ENCODE results near the gene MKLN1. TPM values are rescaled to one million over a fixed set of nuclear protein-coding genes. Genes with fewer than 3 reads are reported as not detected.

The MKLN1 gene
- total and polyA plus RNA-seq, 4 donors, result 7.1 to 48.4 (median 25.5) TPM

DNA sequence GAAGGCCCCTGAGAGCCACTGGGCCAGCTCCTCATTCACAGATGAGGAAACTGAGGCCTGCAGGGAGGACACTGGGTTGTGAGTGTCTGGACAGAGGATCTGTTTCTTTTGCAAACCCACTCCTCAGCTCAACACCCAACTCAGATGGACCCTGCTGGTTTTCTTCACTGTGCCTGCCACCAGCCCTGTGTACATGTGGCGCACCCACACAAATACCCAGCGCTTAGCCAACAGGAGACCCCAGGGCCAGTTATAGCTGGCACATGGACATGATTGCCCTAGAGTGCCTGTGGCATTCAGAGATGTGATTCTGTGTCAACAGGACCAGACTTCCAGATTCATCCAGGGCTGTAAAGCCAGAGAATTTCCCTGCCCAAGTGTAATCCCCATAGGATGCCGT lies 216.3 kb downstream of the MKLN1 start:
- no peak overlapping the region for H3K27ac ChIP-seq (ENCODE audit: low read depth in 1 of 2, low read length in 2 of 2)
- WGBS, result 96% methylated on average over 3 of the region's 3 CpGs

DNA sequence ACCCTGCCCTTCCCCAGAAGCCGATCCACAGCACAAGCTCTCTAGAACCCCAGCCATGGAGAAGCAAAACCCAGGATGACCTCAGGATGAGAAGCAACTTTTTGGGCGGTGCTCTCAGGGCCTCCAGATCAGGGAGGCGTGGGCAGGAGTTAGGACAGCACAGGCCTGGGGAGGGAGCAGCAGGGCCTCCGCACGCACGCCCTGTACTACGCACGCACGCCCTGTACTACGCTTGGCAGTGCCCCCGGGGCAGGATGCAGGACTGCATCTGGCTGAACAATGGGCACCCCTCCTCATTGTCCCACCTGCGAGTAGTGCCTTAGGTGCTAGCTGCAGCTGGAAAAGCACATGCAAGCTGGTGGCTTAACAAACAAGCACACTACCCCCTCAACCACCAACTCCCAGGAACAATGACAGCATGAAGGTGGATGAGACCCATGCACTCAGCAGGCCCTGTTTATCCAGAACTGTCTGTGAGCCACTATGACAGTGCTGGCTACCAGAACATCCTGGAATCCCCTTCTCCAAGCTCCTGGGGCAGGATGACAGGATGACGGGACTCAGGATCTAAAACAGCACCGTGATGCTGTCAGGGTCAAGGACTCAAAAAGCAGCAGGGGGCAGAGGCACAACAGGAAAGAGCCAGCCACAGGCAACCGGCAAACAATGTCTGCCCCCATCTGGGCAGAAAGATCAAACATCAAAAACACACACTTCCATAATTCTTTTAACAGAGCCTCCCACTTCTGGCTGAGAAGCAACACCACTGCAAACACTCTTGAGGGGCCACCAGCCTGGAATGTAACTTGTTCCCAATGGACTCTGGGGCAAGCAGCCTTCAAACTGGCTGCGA lies 217.0 kb downstream of the MKLN1 start:
- WGBS, result 81% methylated on average over 16 of the region's 16 CpGs
- peaks cover 0 to 4% (median 2%) of the 10 kb centered on the region in 4 donors for H3K4me1 ChIP-seq (ENCODE audit: control insufficient read depth in 4 of 4, insufficient read depth in 4 of 4, low read length in 3 of 4)
- DNase-seq (ENCODE audit: low spot score), result no peak
- H3K9me3 ChIP-seq (ENCODE audit: control insufficient read depth in 4 of 4, low read length in 3 of 4), result no peaks in the 10 kb centered on the region
- H3K36me3 ChIP-seq (ENCODE audit: control insufficient read depth in 4 of 4, insufficient read depth in 3 of 4, low read depth in 1 of 4, low read length in 3 of 4), result no peaks in the 10 kb centered on the region
- no peak overlapping the region for H3K27ac ChIP-seq (ENCODE audit: low read depth in 1 of 2, low read length in 2 of 2)
- H3K27me3 ChIP-seq (ENCODE audit: control insufficient read depth in 4 of 4, insufficient read depth in 4 of 4, low read length in 3 of 4), result no peaks in the 10 kb centered on the region
- TF ChIP-seq RAD21 (IDR thresholded peaks at IDR 0.05), result peak; percentile 16 to 26
- TF ChIP-seq, protein P1, sequence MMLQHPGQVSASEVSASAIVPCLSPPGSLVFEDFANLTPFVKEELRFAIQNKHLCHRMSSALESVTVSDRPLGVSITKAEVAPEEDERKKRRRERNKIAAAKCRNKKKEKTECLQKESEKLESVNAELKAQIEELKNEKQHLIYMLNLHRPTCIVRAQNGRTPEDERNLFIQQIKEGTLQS (IDR thresholded peaks at IDR 0.05), result no peak
- TF ChIP-seq HNF4A (conservative IDR thresholded peaks at IDR 0.05), result no peak
- H3K4me3 ChIP-seq (ENCODE audit: low read depth in 1 of 3, low read length in 3 of 3), result no peak overlapping the region
- H3K9ac ChIP-seq (ENCODE audit: low read depth in 1 of 2, low read length in 2 of 2), result no peak overlapping the region

More for the DNA sequence above, 216.3 kb downstream of the MKLN1 start:
- no peaks in the 10 kb centered on the region for H3K36me3 ChIP-seq (ENCODE audit: control insufficient read depth in 4 of 4, insufficient read depth in 3 of 4, low read depth in 1 of 4, low read length in 3 of 4)
- no peaks in the 10 kb centered on the region for H3K27me3 ChIP-seq (ENCODE audit: control insufficient read depth in 4 of 4, insufficient read depth in 4 of 4, low read length in 3 of 4)
- no peak overlapping the region for H3K9ac ChIP-seq (ENCODE audit: low read depth in 1 of 2, low read length in 2 of 2)
- peaks cover 0 to 4% (median 2%) of the 10 kb centered on the region in 4 donors for H3K4me1 ChIP-seq (ENCODE audit: control insufficient read depth in 4 of 4, insufficient read depth in 4 of 4, low read length in 3 of 4)
- H3K9me3 ChIP-seq (ENCODE audit: control insufficient read depth in 4 of 4, low read length in 3 of 4), result no peaks in the 10 kb centered on the region
- no peak overlapping the region for H3K4me3 ChIP-seq (ENCODE audit: low read depth in 1 of 3, low read length in 3 of 3)
- DNase-seq (ENCODE audit: low spot score), result no peak
- TF ChIP-seq, protein P2, sequence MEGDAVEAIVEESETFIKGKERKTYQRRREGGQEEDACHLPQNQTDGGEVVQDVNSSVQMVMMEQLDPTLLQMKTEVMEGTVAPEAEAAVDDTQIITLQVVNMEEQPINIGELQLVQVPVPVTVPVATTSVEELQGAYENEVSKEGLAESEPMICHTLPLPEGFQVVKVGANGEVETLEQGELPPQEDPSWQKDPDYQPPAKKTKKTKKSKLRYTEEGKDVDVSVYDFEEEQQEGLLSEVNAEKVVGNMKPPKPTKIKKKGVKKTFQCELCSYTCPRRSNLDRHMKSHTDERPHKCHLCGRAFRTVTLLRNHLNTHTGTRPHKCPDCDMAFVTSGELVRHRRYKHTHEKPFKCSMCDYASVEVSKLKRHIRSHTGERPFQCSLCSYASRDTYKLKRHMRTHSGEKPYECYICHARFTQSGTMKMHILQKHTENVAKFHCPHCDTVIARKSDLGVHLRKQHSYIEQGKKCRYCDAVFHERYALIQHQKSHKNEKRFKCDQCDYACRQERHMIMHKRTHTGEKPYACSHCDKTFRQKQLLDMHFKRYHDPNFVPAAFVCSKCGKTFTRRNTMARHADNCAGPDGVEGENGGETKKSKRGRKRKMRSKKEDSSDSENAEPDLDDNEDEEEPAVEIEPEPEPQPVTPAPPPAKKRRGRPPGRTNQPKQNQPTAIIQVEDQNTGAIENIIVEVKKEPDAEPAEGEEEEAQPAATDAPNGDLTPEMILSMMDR (IDR thresholded peaks at IDR 0.05; ENCODE audit: low read depth, low read length, missing input control), result no peak
- TF ChIP-seq TAF1 (conservative IDR thresholded peaks at IDR 0.05) (no peak), FOXA2 (IDR thresholded peaks at IDR 0.05) (no peak), EGR1 (IDR thresholded peaks at IDR 0.05; ENCODE audit: low read depth in 2 of 2) (no peak), RAD21 (IDR thresholded peaks at IDR 0.05) (no peak), YY1 (IDR thresholded peaks at IDR 0.05) (no peak), RXRA (IDR thresholded peaks at IDR 0.05) (no peak), HNF4G (IDR thresholded peaks at IDR 0.05) (no peak), SP1 (IDR thresholded peaks at IDR 0.05) (no peak), HNF4A (conservative IDR thresholded peaks at IDR 0.05) (no peak), GABPA (IDR thresholded peaks at IDR 0.05 in 1 of 2, conservative IDR thresholded peaks at IDR 0.05 in 1 of 2) (no peak)
- TF ChIP-seq, protein P1 (IDR thresholded peaks at IDR 0.05), result no peak

DNA sequence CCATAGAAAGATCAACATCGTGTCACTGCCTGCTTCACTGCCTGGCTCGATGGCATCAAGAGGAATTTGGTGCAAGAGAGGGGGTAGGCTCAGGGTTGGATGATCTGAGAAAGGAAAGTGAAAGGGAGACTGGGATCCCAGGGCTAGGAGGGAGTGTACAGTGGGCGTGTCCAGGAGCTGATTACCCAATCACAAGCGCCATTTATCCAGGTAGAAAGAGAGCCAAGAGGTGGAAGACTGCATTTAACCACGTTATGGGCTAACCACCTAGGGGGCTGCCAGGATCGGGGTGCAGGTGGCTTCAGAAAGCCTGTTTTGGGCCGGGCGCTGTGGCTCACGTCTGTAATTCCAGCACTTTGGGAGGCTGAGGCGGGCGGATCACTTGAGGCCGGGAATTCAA lies 218.4 kb downstream of the MKLN1 start:
- no peak for DNase-seq (ENCODE audit: low spot score)

More for the DNA sequence above, 218.4 kb downstream of the MKLN1 start:
- Histone ChIP-seq H3K36me3 (ENCODE audit: control insufficient read depth in 4 of 4, insufficient read depth in 3 of 4, low read depth in 1 of 4, low read length in 3 of 4) (no peaks in the 10 kb centered on the region), H3K4me1 (ENCODE audit: control insufficient read depth in 4 of 4, insufficient read depth in 4 of 4, low read length in 3 of 4) (peaks cover 0 to 4% (median 0%) of the 10 kb centered on the region in 4 donors), H3K27ac (ENCODE audit: low read depth in 1 of 2, low read length in 2 of 2) (no peak overlapping the region), H3K4me3 (ENCODE audit: low read depth in 1 of 3, low read length in 3 of 3) (no peak overlapping the region), H3K9ac (ENCODE audit: low read depth in 1 of 2, low read length in 2 of 2) (no peak overlapping the region), H3K9me3 (ENCODE audit: control insufficient read depth in 4 of 4, low read length in 3 of 4) (no peaks in the 10 kb centered on the region), H3K27me3 (ENCODE audit: control insufficient read depth in 4 of 4, insufficient read depth in 4 of 4, low read length in 3 of 4) (no peaks in the 10 kb centered on the region)
- WGBS, result 78% methylated on average over 12 of the region's 12 CpGs
- TF ChIP-seq, protein P2 (IDR thresholded peaks at IDR 0.05; ENCODE audit: low read depth, low read length, missing input control), result no peak
- TF ChIP-seq, protein P3, sequence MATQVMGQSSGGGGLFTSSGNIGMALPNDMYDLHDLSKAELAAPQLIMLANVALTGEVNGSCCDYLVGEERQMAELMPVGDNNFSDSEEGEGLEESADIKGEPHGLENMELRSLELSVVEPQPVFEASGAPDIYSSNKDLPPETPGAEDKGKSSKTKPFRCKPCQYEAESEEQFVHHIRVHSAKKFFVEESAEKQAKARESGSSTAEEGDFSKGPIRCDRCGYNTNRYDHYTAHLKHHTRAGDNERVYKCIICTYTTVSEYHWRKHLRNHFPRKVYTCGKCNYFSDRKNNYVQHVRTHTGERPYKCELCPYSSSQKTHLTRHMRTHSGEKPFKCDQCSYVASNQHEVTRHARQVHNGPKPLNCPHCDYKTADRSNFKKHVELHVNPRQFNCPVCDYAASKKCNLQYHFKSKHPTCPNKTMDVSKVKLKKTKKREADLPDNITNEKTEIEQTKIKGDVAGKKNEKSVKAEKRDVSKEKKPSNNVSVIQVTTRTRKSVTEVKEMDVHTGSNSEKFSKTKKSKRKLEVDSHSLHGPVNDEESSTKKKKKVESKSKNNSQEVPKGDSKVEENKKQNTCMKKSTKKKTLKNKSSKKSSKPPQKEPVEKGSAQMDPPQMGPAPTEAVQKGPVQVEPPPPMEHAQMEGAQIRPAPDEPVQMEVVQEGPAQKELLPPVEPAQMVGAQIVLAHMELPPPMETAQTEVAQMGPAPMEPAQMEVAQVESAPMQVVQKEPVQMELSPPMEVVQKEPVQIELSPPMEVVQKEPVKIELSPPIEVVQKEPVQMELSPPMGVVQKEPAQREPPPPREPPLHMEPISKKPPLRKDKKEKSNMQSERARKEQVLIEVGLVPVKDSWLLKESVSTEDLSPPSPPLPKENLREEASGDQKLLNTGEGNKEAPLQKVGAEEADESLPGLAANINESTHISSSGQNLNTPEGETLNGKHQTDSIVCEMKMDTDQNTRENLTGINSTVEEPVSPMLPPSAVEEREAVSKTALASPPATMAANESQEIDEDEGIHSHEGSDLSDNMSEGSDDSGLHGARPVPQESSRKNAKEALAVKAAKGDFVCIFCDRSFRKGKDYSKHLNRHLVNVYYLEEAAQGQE (IDR thresholded peaks at IDR 0.05), result no peak
- TF ChIP-seq EGR1 (IDR thresholded peaks at IDR 0.05; ENCODE audit: low read depth in 2 of 2) (no peak), NR2F2 (IDR thresholded peaks at IDR 0.05) (no peak), SP1 (IDR thresholded peaks at IDR 0.05) (no peak), YY1 (IDR thresholded peaks at IDR 0.05) (no peak), FOXA1 (IDR thresholded peaks at IDR 0.05) (no peak), FOXA2 (IDR thresholded peaks at IDR 0.05) (no peak), JUND (IDR thresholded peaks at IDR 0.05) (no peak), HNF4G (IDR thresholded peaks at IDR 0.05) (no peak), RAD21 (IDR thresholded peaks at IDR 0.05) (no peak), RXRA (IDR thresholded peaks at IDR 0.05) (no peak), HNF4A (conservative IDR thresholded peaks at IDR 0.05) (no peak)
- TF ChIP-seq, protein P1 (IDR thresholded peaks at IDR 0.05), result no peak
